Spinal cord (tissue), 10 donors: Measurements from ENCODE around the gene KCNQ5. TPM values are rescaled to one million over a fixed set of nuclear protein-coding genes. Genes with fewer than 3 reads are reported as not detected.
A peak's percentile ranks its signal among the peaks of the same experiment; 100 is the strongest.
"Not testable (repeated sequence)": the region's sequence is repeated elsewhere in the genome, so short reads cannot be mapped to it uniquely, and the experiment has no call there.

Experiments used
- DNase-seq, 6 donors: peaks; one replicate each; pipeline versions ENCODE4 v3.0.0 to v3.0.0-alpha.2; 2013 to 2015; ENCODE audit warnings: low spot score in 6 of 6, low read depth in 4 of 6
- H3K27ac ChIP-seq: one replicate; pipeline ENCODE4 v1.5.1; 2013; ENCODE audit warnings: low read depth, low read length, control low read depth
- H3K27me3 ChIP-seq: one replicate; pipeline ENCODE4 v1.6.1; 2013; ENCODE audit warnings: low read length; ENCODE audit not compliant: control insufficient read depth, insufficient read depth
- H3K36me3 ChIP-seq: one replicate; pipeline ENCODE4 v1.6.1; 2013; ENCODE audit warnings: low read length; ENCODE audit not compliant: control insufficient read depth, insufficient read depth
- H3K4me1 ChIP-seq: one replicate; pipeline ENCODE4 v1.6.1; 2013; ENCODE audit warnings: low read length; ENCODE audit not compliant: control insufficient read depth, insufficient read depth
- H3K4me3 ChIP-seq: one replicate; pipeline ENCODE4 v1.5.1; 2013; ENCODE audit warnings: low read depth, low read length, control low read depth
- H3K9me3 ChIP-seq: one replicate; pipeline ENCODE4 v1.6.1; 2013; ENCODE audit warnings: low read length; ENCODE audit not compliant: control insufficient read depth, insufficient read depth
- WGBS: methylation state at CpG from one replicate; pipeline ENCODE4 v1.1.5; 2013; ENCODE audit warnings: missing lambda C conversion rate; ENCODE audit not compliant: insufficient coverage; 5-methylcytosine and 5-hydroxymethylcytosine counted together
- polyA plus RNA-seq, 2 donors: library from polyadenylated mRNA; unstranded; fragments of 120-200 nt; gene quantifications; one replicate each; pipeline ENCODE4 v1.2.1, GENCODE V29; 2013; ENCODE audit not compliant: insufficient read length in 2 of 2
- total RNA-seq, 2 donors: library from RNA; depleted of rRNA in 1 of 2; stranded (reverse); fragments of 120-200 nt in 1 of 2; fragments of >200 nt in 1 of 2; gene quantifications; one replicate each; pipeline versions ENCODE4 v1.2.3 to v1.2.4, GENCODE V29; 2013 to 2014
- donor health status: healthy.

The KCNQ5 gene
- total and polyA plus RNA-seq, 4 donors, result 2.4 to 9.2 (median 6.5) TPM

DNA sequence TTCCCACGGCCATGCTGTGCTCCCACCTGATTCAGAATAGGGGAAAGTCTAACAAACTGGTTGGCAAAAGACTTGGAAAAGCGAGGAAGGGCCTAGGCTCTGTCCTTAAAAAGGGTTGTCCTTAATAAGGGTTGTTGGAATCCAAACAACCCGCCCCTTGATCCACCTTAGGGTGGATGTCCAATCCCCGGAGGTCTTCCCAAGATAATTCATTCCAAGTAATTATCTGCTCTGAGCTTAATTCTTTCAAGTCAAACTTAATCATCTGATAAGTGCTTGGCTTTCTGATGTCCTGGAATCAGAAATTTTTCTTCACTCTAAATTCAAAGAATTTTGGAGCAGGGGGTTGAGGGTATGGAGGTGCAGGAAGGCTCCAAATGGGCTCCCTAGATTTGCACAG, 603.5 kb downstream of the KCNQ5 start, which contains the start of gene KHDC1L:
Gene KHDC1L, minus strand, starts transcription at position 101 of the 400 bp plus-strand sequence. Its CDS starts 88 bp downstream, at position 13.
- WGBS, result 88% methylated on average over 4 of the region's 4 CpGs

DNA sequence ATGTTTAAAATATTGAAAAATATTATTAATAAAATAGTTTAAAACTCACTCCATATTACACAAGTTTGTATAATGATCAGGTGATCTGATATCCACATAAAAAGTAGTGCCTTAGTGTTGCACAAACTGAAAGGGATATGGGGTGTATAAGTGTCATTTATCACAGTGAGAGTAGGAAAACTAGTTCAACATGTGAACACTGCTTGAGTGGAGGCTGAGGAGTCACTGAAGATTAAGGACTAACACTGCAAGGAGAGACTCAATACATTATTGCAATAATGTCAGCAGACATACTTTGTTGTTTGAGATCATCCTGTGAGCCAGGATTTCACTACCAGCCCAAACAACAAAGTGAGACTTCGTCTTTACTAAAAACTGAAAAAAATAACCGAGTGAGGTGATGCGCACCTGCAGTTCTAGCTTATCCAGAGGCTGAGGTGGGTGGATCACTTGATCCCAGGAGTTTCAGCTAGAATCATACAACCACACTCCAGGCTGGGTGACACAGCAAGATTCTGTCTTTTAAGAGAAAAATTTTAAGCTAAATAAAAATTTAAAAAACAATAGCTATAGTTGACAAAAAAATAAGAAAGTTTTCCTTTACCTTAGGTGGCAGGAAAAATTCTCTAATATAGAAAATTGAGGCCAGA, 605.9 kb downstream of the KCNQ5 start:
- Histone ChIP-seq H3K4me1 (no peaks in the 10 kb centered on the region), H3K4me3 (no peak overlapping the region), H3K36me3 (peaks cover 7% of the 10 kb centered on the region), H3K9me3 (no peaks in the 10 kb centered on the region), H3K27ac (no peak overlapping the region), H3K27me3 (no peaks in the 10 kb centered on the region)
- WGBS, result no CpG with 5 or more reads among the region's 3 CpGs
- DNase-seq, result no peak

More for the DNA sequence above, 603.5 kb downstream of the KCNQ5 start, which contains the start of gene KHDC1L:
- no peak within 1 kb of the TSS for H3K4me3 ChIP-seq
- H3K27ac ChIP-seq, result no peak within 1 kb of the TSS
- DNase-seq, result no peak
- H3K27me3 ChIP-seq, result no peaks in the 10 kb centered on the region
- H3K36me3 ChIP-seq, result peaks cover 7% of the 10 kb centered on the region
- no peaks in the 10 kb centered on the region for H3K9me3 ChIP-seq
- H3K4me1 ChIP-seq, result no peaks in the 10 kb centered on the region

DNA sequence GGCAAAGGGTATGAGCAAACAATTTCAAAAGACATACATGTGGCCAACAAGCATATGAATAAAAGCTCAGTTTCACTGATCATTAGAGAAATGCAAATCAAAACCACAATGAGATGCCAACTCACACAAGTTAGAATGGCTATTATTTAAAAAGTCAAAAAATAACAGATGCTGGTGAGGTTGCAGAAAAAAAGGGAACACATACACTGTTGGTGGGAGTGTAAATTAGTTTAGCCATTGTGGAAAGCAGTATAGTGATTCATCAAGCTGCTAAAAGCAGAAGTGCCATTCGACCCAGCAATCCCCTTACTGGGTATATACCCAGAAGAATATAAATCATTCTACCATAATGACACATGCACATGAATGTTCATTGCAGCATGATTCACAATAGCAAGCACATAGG, 610.1 kb downstream of the KCNQ5 start:
- Histone ChIP-seq H3K27ac (no peak overlapping the region), H3K36me3 (no peaks in the 10 kb centered on the region), H3K27me3 (no peaks in the 10 kb centered on the region), H3K4me3 (no peak overlapping the region), H3K9me3 (no peaks in the 10 kb centered on the region), H3K4me1 (no peaks in the 10 kb centered on the region)
- no peak for DNase-seq
- WGBS, result no CpG with 5 or more reads among the region's 1 CpG

DNA sequence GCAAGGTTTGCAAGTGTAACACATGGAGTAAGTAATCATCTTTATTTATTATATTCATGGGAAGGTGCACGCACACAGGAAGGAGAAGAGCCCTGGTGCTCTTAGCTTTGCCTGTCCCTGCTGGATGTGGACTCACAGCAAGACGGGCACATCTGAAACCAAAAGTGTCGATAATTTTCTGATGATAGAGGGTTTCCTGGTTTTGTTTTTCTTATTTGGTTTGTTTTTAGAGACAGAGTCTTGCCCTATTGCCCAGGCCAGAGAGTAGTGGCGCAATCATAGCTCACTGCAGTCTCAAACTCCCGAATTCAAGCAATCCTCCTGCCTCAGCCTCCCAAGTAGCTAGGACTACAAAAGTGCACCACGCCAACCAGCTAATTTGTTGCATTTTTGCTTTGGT, 611.2 kb downstream of the KCNQ5 start:
- WGBS, result 91% methylated on average over 4 of the region's 6 CpGs
- no peak for DNase-seq
- no peaks in the 10 kb centered on the region for H3K4me1 ChIP-seq
- H3K36me3 ChIP-seq, result no peaks in the 10 kb centered on the region
- H3K27me3 ChIP-seq, result no peaks in the 10 kb centered on the region
- no peaks in the 10 kb centered on the region for H3K9me3 ChIP-seq
- H3K4me3 ChIP-seq, result no peak overlapping the region
- no peak overlapping the region for H3K27ac ChIP-seq

DNA sequence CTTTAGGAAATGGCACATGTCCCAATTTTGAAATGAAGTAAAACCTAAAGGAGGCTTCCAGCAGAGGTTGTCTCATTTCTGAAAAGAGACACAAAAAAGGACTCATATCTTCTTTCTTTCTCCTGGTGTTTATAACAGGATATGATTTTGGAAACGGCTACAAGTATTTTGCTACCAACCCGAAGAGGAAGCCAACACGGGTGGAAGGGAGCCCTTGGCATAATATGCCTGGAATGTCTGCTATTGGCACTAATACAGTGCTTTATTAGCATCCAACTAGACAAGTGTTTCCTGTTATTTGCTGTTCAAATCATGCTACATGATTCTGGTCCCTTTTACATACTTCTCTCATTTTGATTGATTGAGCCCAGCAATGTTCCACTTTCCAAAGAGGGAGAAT, 612.1 kb downstream of the KCNQ5 start:
- not testable (repeated sequence) for H3K4me3 ChIP-seq, H3K27ac ChIP-seq, H3K4me1 ChIP-seq, H3K27me3 ChIP-seq, H3K36me3 ChIP-seq, H3K9me3 ChIP-seq
- DNase-seq, result peak in 1 of 6 donors; percentile 26
- WGBS, result 75% methylated on average over 2 of the region's 3 CpGs

DNA sequence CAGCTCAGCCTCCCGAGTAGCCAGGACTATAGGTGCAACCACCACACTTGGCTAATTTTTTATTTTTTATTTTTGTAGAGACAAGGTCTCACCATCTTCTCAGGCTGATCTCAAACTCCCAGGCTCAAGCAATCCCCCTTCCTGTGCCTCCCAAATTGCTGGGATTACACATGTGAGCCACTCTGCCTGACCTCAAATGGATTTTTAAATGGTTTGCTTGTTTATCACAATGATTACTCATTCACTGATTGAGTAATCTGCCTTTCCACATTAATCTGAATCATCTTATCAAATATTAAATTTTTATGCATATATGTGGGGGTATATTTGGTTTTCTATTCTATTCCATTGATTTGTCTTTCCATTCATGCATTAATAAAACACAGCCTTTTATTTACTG, 612.9 kb downstream of the KCNQ5 start:
- no CpG with 5 or more reads among the region's 1 CpG for WGBS

DNA sequence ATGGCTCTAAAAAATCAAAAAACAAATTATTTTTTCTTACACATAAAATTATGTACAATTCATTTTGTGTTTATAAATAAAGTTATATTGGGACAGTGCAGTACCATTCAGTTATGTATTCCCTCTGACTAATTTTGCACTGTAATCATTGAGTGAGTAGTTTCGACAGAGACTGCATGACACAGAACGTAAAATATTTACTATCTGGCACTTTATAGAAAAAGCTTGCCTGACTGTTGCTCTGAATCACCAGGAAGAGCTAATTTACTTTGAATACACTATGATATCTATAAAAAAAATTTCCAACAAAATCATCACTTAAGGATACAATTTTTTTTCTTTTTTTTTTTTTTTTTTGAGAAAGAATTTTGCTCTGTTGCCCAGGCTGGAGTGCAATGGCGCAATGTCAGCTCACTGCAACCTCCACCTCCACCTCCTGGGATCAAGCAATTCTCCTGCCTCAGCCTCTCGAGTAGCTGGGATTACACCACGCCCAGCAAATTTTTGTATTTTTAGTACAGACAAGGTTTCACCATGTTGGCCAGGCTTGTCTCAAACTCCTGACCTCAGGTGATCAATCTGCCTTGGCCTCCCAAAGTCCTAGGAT, 614.4 kb downstream of the KCNQ5 start:
- Histone ChIP-seq H3K27me3 (no peaks in the 10 kb centered on the region), H3K4me3 (no peak overlapping the region), H3K27ac (no peak overlapping the region), H3K9me3 (no peaks in the 10 kb centered on the region), H3K4me1 (no peaks in the 10 kb centered on the region), H3K36me3 (no peaks in the 10 kb centered on the region)
- 96% methylated on average over 3 of the region's 5 CpGs for WGBS
- DNase-seq, result no peak

More for the DNA sequence above, 612.9 kb downstream of the KCNQ5 start:
- no peak for DNase-seq
- Histone ChIP-seq H3K9me3 (no peaks in the 10 kb centered on the region), H3K27me3 (no peaks in the 10 kb centered on the region), H3K4me3 (no peak overlapping the region), H3K4me1 (no peaks in the 10 kb centered on the region), H3K27ac (no peak overlapping the region), H3K36me3 (no peaks in the 10 kb centered on the region)

DNA sequence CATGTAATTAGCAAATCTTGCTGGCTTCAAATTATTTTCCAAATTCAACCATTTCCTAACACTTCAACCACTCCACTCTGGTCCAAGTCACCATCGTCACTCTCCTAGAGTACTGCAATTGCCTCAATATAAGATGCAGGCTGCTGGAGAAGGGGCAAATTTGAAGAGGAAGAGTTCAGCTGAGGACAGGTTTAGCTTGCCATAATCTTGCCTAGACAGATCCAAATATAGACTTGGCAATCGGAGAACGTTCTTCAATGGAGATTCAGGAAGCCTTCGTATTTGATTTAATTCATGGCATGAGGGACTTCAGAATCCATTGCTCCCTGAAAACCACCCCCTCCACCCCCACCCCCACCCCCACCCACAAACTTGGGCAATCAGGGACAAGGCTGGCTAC, 618.9 kb downstream of the KCNQ5 start:
- WGBS, result no CpG with 5 or more reads among the region's 4 CpGs
- H3K36me3 ChIP-seq, result no peaks in the 10 kb centered on the region
- no peaks in the 10 kb centered on the region for H3K9me3 ChIP-seq
- no peak for DNase-seq
- no peak overlapping the region for H3K4me3 ChIP-seq
- H3K4me1 ChIP-seq, result no peaks in the 10 kb centered on the region
- H3K27ac ChIP-seq, result no peak overlapping the region
- H3K27me3 ChIP-seq, result no peaks in the 10 kb centered on the region

DNA sequence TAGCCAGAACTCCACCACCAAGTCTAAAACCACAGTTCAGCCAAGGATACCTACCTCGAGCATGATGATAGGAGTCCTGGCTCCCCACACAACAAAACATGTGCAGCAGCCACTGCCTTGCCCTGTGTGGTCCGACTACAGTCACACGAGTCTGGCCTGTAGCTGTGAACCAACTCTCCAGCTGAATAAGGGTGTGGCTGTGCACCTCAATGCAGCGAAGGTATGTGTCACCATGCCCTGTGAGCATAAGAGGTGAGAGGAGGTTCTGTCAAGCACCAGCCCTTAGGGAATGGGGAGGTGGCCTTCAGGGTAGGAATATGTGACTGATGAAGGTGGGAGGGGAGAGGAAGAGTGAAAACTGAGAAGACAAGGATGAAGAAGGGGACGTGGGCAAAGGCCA, 620.1 kb downstream of the KCNQ5 start:
- Histone ChIP-seq H3K36me3 (no peaks in the 10 kb centered on the region), H3K4me3 (no peak overlapping the region), H3K27me3 (no peaks in the 10 kb centered on the region), H3K27ac (no peak overlapping the region), H3K9me3 (no peaks in the 10 kb centered on the region), H3K4me1 (no peaks in the 10 kb centered on the region)
- no peak for DNase-seq
- 93% methylated on average over 5 of the region's 5 CpGs for WGBS
